Renal cortical epithelial cell (primary cell): ENCODE data around the gene TSSK3. TPM values are rescaled to one million over a fixed set of nuclear protein-coding genes. Genes with fewer than 3 reads are reported as not detected.

Experiments used
- DNase-seq: peaks from one replicate; pipeline ENCODE4 v3.0.0-alpha.2; 2011; ENCODE audit warnings: low read depth
- total RNA-seq: library from RNA; depleted of rRNA; stranded (reverse); fragments of >200 nt; gene quantifications from 2 replicates; pipeline ENCODE4 v1.2.3, GENCODE V29; 2014

TSSK3 gene
- total RNA-seq, 1 donor from 2014 or later = 0.20 TPM

DNA sequence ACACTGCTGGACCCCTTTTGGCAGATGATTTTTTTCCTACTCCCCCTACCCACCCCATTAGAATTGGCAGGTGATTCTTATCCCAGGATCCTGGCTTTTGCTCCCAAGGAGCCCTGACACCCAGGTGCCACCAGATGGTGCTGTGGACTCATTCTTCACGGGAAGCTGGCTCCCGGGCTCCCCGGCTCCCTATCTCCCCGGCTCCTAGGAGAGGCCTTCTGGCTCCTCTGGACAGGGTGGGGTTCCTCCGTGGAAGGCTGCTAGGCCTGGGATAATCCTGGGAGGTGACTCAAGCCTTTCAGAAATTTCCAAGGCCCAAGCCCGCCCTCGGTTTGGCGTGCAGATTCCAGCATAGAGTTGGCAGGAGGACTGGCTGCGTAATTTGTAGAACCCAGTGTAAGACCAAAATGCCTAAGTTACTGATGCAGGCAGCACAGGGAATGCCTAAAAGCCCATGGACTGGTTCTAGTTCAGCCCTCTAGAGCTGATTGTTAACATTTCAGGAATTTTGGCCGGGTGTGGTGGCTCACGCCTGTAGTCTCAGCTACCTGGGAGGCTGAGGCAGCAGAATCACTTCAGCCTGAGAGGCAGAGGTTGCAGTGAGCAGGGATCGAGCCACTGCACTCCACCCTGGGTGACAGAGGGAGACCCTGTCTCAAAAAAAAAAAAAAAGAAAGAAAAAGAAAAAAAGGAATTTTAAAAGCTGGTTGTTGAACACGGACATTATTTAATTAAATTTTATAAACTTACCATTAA, 38.7 kb downstream of the TSSK3 start:
- peak; percentile 57 for DNase-seq

DNA sequence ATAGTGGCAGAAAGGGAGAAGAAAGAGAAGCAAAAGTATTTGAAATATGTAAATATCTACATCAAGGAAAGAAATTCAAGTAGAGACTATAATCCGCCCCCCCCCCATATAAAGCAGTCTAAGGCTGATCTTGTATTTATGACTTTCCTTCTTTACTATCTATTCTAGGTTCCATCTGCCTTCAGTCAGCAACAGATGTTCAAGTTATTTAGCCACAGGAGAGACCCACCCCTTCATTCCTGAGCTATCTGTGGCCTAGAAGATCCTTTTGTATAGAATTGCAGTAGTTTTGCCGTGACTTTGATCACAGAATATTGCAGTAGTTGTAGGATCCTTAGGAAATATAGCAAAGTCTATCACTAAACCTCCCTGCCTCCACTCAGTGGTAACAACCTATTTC, 42.6 kb downstream of the TSSK3 start:
- DNase-seq = no peak

DNA sequence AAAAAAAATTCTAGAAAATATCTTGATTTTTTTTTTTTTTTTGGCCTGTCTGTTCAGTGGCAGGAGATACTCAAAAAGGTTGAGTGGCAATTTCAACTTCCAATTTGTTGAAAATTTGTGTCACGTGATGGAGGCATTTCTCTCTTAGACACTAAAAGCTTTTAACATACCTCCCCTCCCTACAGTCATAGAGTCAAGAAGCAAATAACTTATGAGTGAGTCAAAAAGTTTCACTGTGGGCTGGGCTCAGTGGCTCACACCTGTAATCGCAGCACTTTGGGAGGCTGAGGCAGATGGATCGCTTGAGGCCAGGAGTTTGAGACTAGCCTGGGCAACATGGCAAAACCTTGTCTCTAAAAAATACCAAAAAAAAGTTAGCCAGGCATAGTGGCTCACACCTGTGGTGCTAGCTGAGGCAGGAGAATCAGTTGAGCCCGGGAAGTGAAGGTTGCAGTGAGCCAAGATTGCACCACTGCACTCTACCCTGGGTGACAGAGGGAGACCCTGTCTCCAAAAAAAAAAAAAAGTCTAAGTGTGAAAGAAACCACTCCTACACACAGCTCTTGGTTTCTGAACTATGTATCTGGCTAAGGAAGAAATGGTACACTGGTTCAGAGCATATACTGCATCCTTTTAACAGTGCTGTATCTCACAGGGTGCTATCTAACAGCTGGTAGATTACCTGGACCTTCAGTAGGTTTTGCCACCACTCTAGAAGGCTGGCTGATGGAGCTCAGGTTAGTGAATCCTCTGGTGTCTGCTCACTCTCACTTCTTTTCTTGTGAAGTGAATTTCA, 43.5 kb downstream of the TSSK3 start:
- DNase-seq = peak; percentile 4

DNA sequence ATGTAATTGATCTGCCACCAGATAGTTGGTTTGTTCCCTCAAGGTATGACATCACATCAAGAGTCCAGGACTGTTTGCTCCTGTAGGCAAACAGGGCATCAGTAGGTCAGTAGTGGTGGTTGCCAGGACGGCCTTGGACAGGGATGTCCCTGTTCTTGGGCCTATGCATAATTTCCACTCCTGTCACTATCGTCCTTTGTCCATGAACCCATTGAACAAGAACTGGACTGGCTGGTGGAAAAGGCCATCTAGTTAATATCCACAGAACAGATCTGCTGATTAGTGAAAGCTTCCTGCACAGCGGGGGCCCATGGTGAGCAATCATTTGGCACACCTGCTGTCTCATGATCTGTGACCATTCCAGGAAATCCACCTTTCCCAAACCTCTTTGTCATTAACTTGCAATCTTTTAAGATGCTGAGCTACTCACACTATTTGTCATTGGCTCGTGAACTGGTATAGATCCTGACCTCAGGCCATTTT, 44.3 kb downstream of the TSSK3 start:
- DNase-seq = peak; percentile 56

GRCh38 chr1:32411261-32411660, 48.9 kb downstream of the TSSK3 start:
- DNase-seq = no peak

DNA sequence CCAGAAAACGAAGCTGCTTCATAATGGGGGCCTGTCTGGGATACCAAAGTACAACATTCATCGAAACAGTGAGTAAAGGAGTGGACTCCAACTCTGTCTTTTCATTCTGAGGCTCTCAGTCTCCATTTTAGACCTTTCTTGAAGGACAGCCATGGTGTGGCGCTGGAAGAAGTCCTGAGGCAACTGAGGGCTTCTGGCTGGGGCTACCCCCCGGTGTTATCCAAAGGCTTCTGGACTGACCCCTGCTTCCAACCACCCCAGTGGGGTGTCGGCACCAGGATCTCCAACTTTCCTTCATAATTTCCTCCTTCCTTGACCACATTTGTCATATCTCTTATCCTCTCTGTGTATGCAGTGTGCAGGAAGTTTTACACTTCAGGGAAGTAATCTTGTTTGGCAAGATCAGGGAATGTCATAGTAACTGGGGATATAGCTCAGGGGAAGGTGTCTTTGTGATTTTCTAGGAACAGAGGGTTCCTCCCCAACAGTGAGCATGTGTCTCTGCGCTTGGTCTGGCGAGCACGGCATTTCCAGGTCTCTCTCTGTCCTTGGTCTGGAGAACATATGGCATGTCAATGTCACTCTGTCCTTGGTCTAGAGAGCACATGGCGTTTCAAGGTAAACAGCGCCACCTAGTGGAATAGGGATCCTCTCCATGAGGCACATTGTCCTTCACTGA, 51.3 kb downstream of the TSSK3 start:
- DNase-seq = peak; percentile 38

Other genes starting within 250 kb of the TSSK3 start
- gene TXLNA, start 182.9 kb upstream of the TSSK3 start, total RNA-seq = 75.7 and 91.6 TPM in 2 replicates
- gene CCDC28B, start 161.9 kb upstream of the TSSK3 start, total RNA-seq = 6.9 and 12.7 TPM in 2 replicates
- gene IQCC, start 156.9 kb upstream of the TSSK3 start, total RNA-seq = 0.87 and 2.1 TPM in 2 replicates
- gene DCDC2B, start 153.4 kb upstream of the TSSK3 start, total RNA-seq = not detected in 2 replicates
- 9.4 and 19.8 TPM in 2 replicates for gene TMEM234, start 140.2 kb upstream of the TSSK3 start, total RNA-seq
- gene EIF3I, start 140.1 kb upstream of the TSSK3 start, total RNA-seq = 283 and 504 TPM in 2 replicates
- gene FAM167B, start 115.3 kb upstream of the TSSK3 start, total RNA-seq = 0.20 TPM in 1 of 2 replicates, not detected in the other
- gene LCK, start 111.3 kb upstream of the TSSK3 start, total RNA-seq = 0.10 and 0.69 TPM in 2 replicates
- 113 and 117 TPM in 2 replicates for gene HDAC1, start 70.5 kb upstream of the TSSK3 start, total RNA-seq
- 32.8 and 70.9 TPM in 2 replicates for gene MARCKSL1, start 26.3 kb upstream of the TSSK3 start, total RNA-seq
- gene FAM229A, start 54 bp upstream of the TSSK3 start, total RNA-seq = 1.5 and 1.9 TPM in 2 replicates
- gene BSDC1, start 31.9 kb downstream of the TSSK3 start, total RNA-seq = 85.1 and 90.1 TPM in 2 replicates
- under 0.01 TPM in 1 of 2 replicates, not detected in the other for gene ZBTB8B, start 102.5 kb downstream of the TSSK3 start, total RNA-seq
- 7.3 and 8.9 TPM in 2 replicates for gene ZBTB8A, start 176.9 kb downstream of the TSSK3 start, total RNA-seq